Stimulated activated effector memory CD8-positive, alpha-beta T cell treated with anti-CD3 and anti-CD28 coated beads, Interleukin-12 subunit alpha, Interleukin-12 subunit beta, amount 100 ng/mL, for 72 hours (primary cell): ENCODE measurements around the gene RAI1.
A peak's percentile ranks its signal among the peaks of the same experiment; 100 is the strongest.
"Not testable (repeated sequence)": the region's sequence is repeated elsewhere in the genome, so short reads cannot be mapped to it uniquely, and the experiment has no call there.

Experiments used
- ATAC-seq: fragments of 150-1000 bp; cut with Tn5 transposase; 2 replicates; pipeline ENCODE4 v1.10.0; 2021
- DNase-seq, 2 donors: peaks; one replicate each; pipeline ENCODE4 v3.0.0; 2021 to 2022; ENCODE audit warnings: low spot score in 2 of 2
- H3K27ac Mint-ChIP-seq: one replicate; pipeline ENCODE4 v1.8.0; 2022; ENCODE audit warnings: mild to moderate bottlenecking, mixed read lengths
- H3K36me3 Mint-ChIP-seq: one replicate; pipeline ENCODE4 v1.8.0; 2022; ENCODE audit warnings: mild to moderate bottlenecking, mixed read lengths
- H3K4me1 Mint-ChIP-seq: one replicate; pipeline ENCODE4 v1.8.0; 2022; ENCODE audit warnings: mixed read lengths
- H3K4me3 Mint-ChIP-seq: one replicate; pipeline ENCODE4 v1.8.0; 2022; ENCODE audit warnings: mild to moderate bottlenecking, mixed read lengths
- H3K9me3 Mint-ChIP-seq: one replicate; pipeline ENCODE4 v1.8.0; 2022; ENCODE audit warnings: mixed read lengths

Gene RAI1, protein sequence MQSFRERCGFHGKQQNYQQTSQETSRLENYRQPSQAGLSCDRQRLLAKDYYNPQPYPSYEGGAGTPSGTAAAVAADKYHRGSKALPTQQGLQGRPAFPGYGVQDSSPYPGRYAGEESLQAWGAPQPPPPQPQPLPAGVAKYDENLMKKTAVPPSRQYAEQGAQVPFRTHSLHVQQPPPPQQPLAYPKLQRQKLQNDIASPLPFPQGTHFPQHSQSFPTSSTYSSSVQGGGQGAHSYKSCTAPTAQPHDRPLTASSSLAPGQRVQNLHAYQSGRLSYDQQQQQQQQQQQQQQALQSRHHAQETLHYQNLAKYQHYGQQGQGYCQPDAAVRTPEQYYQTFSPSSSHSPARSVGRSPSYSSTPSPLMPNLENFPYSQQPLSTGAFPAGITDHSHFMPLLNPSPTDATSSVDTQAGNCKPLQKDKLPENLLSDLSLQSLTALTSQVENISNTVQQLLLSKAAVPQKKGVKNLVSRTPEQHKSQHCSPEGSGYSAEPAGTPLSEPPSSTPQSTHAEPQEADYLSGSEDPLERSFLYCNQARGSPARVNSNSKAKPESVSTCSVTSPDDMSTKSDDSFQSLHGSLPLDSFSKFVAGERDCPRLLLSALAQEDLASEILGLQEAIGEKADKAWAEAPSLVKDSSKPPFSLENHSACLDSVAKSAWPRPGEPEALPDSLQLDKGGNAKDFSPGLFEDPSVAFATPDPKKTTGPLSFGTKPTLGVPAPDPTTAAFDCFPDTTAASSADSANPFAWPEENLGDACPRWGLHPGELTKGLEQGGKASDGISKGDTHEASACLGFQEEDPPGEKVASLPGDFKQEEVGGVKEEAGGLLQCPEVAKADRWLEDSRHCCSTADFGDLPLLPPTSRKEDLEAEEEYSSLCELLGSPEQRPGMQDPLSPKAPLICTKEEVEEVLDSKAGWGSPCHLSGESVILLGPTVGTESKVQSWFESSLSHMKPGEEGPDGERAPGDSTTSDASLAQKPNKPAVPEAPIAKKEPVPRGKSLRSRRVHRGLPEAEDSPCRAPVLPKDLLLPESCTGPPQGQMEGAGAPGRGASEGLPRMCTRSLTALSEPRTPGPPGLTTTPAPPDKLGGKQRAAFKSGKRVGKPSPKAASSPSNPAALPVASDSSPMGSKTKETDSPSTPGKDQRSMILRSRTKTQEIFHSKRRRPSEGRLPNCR (N-terminal part only)

DNA sequence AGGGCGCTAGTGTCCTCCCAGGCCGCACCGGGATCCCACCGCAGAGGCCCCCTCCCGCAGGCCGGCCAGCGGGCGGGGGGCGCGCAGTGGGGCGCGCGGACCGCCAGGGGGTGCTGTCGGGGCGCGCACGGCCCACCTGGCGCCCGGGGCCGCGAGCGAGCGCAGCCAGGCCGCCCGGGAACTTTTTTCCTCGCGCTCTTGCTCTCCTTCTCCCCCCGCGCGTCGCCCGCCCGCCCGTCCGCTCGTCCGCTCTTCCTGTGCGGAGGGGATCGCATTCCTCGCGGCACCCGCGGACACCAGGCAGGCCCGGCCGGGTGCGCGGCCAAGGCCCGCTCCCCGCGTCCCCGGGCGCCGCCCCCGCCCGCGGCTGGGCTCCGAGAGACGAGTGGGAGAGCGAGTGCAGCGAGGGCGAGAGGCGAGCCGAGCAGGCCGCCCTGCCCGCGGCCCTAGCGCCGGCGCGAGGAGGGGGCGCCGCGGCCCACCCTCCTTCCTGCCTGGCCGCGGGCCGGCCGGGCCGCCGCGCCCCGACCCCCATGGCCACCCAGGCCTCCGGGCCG, at the start of gene RAI1:
Gene RAI1, plus strand, starts transcription at position 272 of the 557 bp plus-strand sequence. CDS start 111,491 bp downstream, outside the sequence.
- peak; percentile 82 to 88 for DNase-seq
- Mint-ChIP-seq H3K27ac (peak within 1 kb of the TSS; percentile 88), H3K4me3 (peak within 1 kb of the TSS; percentile 78), H3K9me3 (no peaks in the 10 kb centered on the region), H3K36me3 (no peaks in the 10 kb centered on the region), H3K4me1 (peaks cover 37% of the 10 kb centered on the region)
- peak; percentile 76 for ATAC-seq

DNA sequence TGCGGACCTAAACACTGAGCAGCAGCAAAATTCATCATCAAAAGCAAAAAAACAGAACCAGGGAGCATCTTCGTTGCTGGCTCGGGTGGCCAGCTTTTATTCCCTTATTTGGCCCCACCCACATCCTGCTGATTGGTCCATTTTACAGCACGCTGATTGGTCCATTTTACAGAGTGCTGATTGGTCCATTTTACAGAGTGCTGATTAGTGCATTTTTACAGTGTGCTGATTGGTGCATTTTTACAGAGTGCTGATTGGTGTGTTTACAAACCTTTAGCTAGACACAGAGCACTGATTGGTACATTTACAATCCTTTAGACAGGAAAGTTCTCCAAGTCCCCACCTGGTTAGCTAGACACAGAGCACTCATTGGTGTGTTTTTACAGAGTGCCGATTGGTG, 48.6 kb upstream of the RAI1 start:
- H3K27ac Mint-ChIP-seq = not testable (repeated sequence)

DNA sequence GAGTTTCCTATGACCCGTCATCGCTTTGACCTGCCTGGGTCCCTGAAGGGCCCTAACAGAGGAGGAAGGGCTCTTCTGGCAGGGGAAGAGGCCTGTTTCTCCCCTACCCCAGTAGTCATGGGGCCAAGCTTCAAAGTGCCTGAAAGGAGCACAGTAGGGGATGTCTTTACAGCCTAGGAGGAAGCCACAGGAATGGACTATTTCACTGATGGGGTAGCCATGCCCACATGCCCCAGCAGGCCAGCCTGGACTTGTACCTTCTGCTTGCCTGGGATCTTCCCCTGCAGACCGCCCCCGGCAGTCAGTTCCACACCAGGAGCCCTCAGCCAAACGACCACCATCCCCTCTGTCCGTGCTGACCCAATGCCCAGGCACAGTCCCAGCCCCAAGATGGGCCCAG, 47.9 kb upstream of the RAI1 start:
- Mint-ChIP-seq H3K9me3 (no peaks in the 10 kb centered on the region), H3K4me1 (peaks cover 13% of the 10 kb centered on the region), H3K4me3 (no peak overlapping the region), H3K27ac (peak overlapping the region; percentile 16), H3K36me3 (peaks cover 5% of the 10 kb centered on the region)
- ATAC-seq (no peak), DNase-seq (no peak)

More for the DNA sequence above, 48.6 kb upstream of the RAI1 start:
- H3K36me3 Mint-ChIP-seq, H3K9me3 Mint-ChIP-seq, DNase-seq, ATAC-seq, H3K4me3 Mint-ChIP-seq: not testable (repeated sequence)
- H3K4me1 Mint-ChIP-seq = peaks cover 13% of the 10 kb centered on the region

DNA sequence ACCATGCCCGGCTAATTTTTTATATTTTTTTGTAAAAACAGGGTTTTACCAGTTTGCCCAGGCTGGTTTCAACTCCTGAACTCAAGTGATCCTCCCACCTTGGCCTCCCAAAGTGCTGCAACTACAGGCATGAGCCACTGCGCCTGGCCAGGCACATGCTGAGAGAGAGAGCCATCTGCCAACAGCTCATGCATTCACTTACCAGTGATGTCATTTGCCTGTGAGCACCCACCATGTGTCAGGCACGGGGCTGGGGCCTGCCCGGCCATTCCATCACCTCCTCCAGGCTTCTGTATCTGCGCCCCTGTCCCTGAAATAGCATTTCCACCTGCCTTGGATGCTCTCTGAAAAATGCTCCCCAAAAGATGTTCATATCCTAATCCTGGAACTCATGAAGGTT, 46.1 kb upstream of the RAI1 start:
- no peak for DNase-seq
- Mint-ChIP-seq H3K4me3 (no peak overlapping the region), H3K27ac (no peak overlapping the region), H3K9me3 (no peaks in the 10 kb centered on the region), H3K4me1 (no peaks in the 10 kb centered on the region), H3K36me3 (no peaks in the 10 kb centered on the region)
- ATAC-seq = no peak

DNA sequence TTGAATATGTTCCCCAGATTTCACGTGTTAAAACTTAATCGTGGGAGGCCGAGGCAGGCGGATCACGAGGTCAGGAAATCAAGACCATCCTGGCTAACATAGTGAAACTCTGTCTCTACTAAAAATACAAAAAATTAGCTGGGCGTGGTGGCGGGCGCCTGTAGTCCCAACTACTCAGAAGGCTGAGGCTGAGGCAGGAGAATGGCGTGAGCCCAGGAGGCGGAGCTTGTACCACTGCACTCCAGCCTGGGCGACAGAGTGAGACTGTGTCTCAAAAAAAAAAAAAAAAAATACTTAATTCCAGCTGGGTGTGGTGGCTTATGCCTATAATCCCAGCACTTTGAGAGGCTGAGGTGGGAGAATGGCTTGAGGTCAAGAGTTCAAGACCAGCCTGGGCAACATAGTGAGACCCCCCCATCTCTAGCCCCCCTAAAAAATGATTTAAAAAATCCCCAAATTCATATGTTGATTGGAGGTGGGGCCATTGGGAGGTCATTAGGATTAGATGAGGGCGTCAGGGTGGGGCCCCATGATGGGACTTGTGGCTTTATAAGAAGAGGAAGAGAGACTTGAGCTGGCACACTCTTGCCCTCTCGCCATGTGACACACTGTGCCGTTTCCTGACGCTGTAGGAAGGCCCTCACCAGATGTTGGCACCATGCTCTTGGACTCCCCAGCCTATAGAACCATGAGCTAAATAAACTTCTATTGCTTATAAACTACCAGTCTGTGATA, 45.6 kb upstream of the RAI1 start:
- H3K4me1 Mint-ChIP-seq, H3K9me3 Mint-ChIP-seq, DNase-seq, H3K4me3 Mint-ChIP-seq, H3K27ac Mint-ChIP-seq, ATAC-seq, H3K36me3 Mint-ChIP-seq: not testable (repeated sequence)

DNA sequence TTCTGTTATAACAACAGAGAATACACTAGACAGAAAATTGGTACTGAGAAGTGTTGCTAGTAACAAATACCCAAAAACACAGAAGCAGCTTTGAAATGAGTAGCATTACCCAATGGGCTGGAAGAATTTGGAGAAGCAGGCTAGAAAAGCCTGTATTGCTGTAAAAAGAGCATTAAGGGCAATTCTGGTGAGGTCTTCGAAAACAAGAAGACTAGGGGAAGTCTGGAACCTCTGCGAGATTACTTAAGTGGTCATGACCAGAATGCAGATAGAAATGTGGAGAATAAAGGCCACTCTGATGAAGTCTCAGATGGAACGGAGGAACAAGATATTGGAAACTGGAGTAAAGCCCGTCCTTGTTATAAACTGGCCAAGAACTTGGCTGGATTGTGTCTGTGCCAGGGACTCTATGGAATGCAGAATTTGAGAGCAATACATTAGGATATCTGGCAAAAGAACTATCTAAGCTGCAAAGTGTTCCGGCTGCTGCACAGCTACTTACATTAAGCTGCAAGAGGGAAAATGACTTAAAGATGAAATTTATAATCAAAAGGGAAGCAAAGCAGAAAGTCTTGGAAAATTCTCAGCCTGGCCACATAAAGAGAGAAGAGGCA, 44.9 kb upstream of the RAI1 start:
- Mint-ChIP-seq H3K36me3 (no peaks in the 10 kb centered on the region), H3K27ac (no peak overlapping the region), H3K9me3 (no peaks in the 10 kb centered on the region), H3K4me3 (no peak overlapping the region), H3K4me1 (no peaks in the 10 kb centered on the region)
- no peak for ATAC-seq
- no peak for DNase-seq

DNA sequence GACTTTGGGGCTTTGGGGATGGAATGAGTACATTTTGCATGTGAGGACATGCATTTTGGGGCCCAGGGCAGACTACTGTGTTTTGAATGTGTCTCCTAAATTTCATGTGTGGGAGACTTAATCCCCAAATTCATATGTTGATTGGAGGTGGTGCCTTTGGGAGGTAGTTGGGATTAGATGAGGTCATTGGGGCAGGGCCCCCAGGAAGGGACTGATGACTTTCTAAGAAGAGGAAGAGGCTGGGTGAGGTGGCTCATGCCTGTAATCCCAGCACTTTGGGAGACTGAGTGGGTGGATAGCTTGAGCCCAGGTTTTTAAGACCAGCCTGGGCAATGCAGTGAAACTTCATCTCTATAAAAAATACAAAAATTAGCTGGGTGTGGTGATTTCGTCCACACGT, 42.8 kb upstream of the RAI1 start:
- ATAC-seq = no peak
- Mint-ChIP-seq H3K27ac (no peak overlapping the region), H3K9me3 (no peaks in the 10 kb centered on the region), H3K4me1 (no peaks in the 10 kb centered on the region), H3K4me3 (no peak overlapping the region), H3K36me3 (no peaks in the 10 kb centered on the region)
- DNase-seq = no peak

DNA sequence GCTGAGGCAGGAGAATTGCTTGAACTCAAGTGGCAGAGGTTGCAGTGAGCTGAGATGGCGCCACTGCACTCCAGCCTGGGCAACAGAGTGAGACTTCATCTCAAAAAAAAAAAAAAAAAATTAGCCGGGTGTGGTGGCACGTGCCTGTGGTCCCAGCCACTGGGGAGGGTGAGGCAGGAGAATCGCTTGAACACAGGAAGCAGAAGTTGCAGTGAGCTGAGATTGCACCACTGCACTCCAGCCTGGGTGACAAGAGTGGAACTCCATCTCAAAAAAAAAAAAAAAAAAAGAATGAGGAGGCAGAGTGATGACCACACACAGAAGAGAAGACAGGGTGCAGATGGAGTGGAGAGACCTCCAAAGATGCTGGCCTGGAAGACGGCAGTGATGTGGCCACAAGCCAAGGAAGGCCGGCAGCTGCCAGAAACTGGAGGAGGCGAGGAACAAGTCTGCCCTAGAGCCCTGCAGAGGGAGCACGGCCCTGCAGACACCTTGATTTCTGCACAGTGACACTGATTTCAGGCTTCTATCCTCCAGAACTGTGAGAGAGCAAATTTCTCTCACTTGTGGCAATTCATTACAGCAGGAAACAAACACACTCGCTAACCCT, 41.5 kb upstream of the RAI1 start:
- not testable (repeated sequence) for H3K4me3 Mint-ChIP-seq, ATAC-seq, H3K27ac Mint-ChIP-seq, DNase-seq, H3K9me3 Mint-ChIP-seq, H3K36me3 Mint-ChIP-seq, H3K4me1 Mint-ChIP-seq

DNA sequence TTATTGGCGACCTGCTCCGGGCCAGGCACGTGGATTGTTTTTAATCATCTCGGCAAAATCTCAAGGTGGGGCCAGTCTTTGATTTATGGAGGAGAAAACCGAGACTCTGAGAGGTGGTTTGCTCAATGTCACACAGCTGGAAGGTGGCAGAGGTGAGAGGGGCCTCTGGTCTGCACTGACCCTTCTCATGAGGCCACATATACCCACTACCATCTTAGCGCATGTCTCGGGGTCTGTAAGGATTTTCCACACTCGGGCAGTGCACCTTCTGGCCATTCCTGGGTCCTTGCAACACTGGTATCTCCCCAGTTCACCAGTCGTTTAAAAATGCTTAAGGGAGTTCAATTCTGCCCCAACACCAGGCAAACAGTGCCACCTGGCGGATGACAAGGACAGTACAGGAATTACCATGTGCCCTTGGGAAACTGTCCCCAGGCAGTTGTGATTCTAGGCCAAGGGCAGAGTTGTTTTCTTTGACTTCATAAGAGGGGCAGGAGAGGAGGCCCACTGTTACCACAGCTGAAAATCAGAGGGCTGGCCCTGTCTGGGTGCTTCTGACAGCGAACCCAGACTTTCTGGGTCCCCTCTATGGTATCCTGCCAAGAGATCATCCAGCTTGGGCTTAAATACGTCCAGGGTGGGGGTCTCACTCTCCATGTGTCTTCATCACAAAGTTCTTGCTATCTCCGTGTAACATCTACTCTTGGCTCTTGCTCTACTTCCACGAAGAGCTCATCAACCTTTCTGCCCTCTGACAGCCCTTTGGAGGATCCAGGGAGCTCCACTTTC, 39.4 kb upstream of the RAI1 start:
- Mint-ChIP-seq H3K36me3 (no peaks in the 10 kb centered on the region), H3K9me3 (no peaks in the 10 kb centered on the region), H3K4me3 (no peak overlapping the region), H3K27ac (no peak overlapping the region), H3K4me1 (no peaks in the 10 kb centered on the region)
- ATAC-seq = peak; percentile 89
- DNase-seq = peak; percentile 80 to 86

DNA sequence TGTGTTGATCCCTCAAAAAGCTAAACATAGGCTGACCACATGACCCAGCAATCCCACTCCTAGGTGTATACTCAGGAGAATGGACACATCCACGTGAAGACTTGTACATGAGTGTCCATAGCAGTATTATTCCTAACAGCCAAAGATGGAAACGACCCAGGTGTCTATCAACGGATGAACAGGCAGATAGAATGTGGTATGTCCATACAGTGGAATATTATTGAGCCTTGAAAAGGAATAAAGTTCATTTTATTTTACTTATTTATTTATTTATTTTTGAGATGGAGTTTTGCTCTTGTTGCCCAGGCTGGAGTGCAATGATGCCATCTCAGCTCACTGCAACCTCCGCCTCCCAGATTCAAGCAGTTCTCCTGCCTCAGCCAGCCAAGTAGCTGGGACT, 36.1 kb upstream of the RAI1 start:
- not testable (repeated sequence) for H3K4me1 Mint-ChIP-seq, ATAC-seq, DNase-seq, H3K4me3 Mint-ChIP-seq, H3K36me3 Mint-ChIP-seq, H3K9me3 Mint-ChIP-seq, H3K27ac Mint-ChIP-seq

DNA sequence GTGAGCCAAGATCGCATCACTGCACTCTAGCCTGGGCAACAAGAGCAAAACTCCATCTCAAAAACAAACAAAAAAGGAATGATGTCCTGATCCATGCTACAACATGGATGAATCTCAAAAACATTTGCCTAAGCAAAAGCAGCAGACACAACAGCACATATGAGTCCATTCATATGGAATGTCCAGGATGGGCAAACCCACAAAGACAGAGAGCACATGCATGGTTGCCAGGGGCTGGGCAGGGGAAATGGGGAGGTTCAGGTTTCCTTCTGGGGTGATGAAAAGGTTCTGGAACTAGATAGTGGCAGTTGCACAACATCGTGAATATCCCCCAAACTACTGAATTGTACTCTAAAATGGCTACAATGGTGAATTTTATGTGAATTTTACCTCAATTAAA, 35.3 kb upstream of the RAI1 start:
- no peak overlapping the region for H3K27ac Mint-ChIP-seq

DNA sequence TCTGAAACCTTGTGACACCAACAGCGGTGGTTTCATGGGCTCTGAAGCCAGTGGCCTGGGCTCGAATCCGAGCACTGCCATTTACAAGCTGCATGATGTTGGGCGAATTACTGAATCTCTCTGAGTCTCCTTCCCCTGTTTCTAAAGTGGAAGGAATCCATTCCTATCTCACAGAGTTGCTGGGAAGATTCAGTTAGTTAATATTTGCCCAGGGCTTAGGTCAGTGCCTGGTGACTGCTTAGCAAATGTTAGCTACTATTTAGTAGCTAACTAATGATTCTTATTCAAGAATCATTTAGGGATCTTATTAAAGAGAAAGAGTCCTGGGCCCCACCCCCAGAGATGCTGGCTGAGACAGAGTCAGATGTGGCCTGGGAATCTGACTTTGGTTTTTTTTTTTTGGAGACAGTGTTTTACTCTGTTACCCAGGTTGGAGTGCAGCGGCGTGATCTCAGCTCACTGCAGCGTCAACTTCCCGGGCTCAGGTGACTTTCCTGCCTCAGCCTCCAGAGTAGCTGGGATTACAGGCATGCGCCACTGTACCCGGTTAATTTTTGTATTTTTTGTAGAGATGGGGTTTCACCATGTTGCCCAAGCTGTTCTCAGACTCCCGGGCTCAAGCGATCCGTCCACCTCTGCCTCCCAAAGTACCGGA, 33.6 kb upstream of the RAI1 start:
- no peaks in the 10 kb centered on the region for H3K36me3 Mint-ChIP-seq
- no peak overlapping the region for H3K4me3 Mint-ChIP-seq
- H3K27ac Mint-ChIP-seq = no peak overlapping the region
- H3K9me3 Mint-ChIP-seq = peaks cover 3% of the 10 kb centered on the region
- no peaks in the 10 kb centered on the region for H3K4me1 Mint-ChIP-seq
- no peak for ATAC-seq
- no peak for DNase-seq

More for the DNA sequence above, 35.3 kb upstream of the RAI1 start:
- no peaks in the 10 kb centered on the region for H3K4me1 Mint-ChIP-seq
- H3K9me3 Mint-ChIP-seq = peaks cover 3% of the 10 kb centered on the region
- DNase-seq (no peak), ATAC-seq (no peak)
- no peaks in the 10 kb centered on the region for H3K36me3 Mint-ChIP-seq
- H3K4me3 Mint-ChIP-seq = no peak overlapping the region

DNA sequence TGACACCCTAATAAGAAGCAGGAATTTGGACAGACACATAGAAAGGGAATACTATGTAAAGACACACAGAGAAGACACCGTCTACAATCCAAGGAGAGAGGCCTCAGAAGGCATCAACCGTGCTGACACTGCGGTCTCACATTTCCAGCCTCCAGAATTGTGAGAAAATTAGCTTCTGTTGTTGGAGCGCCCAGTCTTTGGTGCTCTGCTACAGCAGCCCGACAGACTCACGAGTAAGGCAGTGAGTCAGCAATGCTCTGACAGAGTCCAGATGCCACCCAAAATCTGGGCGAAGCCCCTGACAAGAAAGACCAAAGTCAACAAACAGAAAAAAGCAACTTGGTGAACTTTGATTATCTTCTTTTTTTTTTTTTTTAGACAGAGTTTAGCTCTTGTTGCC, 32.5 kb upstream of the RAI1 start:
- H3K36me3 Mint-ChIP-seq = no peaks in the 10 kb centered on the region

More for the DNA sequence above, 32.5 kb upstream of the RAI1 start:
- H3K4me3 Mint-ChIP-seq = no peak overlapping the region
- DNase-seq (no peak), ATAC-seq (no peak)
- no peak overlapping the region for H3K27ac Mint-ChIP-seq
- no peaks in the 10 kb centered on the region for H3K4me1 Mint-ChIP-seq
- H3K9me3 Mint-ChIP-seq = peaks cover 3% of the 10 kb centered on the region
